Activated T-helper 1 cell treated with Interleukin-2 at 50 U/mL for 16 hours (primary cell): ENCODE data around the gene TSPAN10.

Source experiments
- DNase-seq: peaks from one replicate; pipeline ENCODE4 v3.0.0-alpha.2; 2020; ENCODE audit warnings: low read depth

The TSPAN10 gene

DNA sequence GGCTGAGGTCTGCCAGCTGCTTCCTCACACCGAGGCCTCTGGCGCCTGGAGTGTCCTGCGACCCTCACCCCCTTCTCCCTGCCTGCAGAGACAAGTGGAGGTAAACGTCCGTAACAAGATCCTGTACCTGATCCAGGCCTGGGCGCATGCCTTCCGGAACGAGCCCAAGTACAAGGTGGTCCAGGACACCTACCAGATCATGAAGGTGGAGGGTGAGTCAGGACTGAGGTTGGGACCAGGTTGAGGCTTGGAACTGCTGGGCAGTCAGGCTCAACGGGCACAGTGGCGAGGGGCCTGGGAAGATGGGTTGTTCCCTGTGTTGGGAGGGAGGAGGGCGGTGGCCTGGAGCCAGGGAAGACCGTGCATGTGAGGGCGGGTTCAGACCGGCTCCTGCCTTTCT lies 51.6 kb downstream of the TSPAN10 start:
- no peak for DNase-seq

DNA sequence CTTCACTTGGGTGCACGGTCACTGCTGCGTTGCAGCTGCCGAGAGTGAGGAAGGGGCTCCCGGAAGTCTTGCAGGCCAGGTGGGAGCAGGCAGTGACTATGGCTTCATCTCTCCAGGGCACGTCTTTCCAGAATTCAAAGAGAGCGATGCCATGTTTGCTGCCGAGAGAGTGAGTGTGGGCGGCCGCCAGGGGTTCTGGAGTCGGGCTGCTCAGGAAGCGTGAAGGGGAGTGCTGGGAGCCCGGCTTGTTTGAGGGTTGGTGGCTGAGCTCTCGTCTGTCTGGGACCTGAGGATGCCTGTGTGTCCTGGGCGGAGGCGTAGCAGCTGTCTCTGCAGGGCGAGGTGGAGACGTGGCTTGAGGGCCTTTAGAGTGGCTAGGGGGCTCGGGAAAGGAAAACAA lies 53.1 kb downstream of the TSPAN10 start:
- no peak for DNase-seq

DNA sequence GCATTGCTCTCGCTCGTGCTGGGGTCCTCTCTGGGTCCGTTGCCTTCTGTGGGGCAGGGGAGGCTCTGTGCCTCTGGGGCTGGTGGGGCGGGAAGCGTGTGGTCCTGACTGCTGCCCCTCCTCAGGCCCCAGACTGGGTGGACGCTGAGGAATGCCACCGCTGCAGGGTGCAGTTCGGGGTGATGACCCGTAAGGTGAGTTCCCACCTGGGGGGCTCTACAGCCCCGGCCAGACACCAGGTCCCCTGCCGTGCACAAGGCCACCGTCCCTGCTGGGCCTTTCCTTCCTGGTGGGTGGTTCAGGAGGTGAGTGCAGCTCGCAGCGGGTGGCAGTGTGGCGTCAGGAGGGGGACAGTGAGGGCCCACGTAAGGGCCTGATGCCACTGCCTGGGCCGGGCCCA lies 53.6 kb downstream of the TSPAN10 start:
- DNase-seq, result no peak

GRCh38 chr17:81691196-81691595 lies 54.2 kb downstream of the TSPAN10 start:
- DNase-seq, result no peak

- no peak for DNase-seq
These were observed 54.6 kb downstream of the TSPAN10 start for GRCh38 chr17:81691608-81692007.

GRCh38 chr17:81693509-81694210 lies 56.7 kb downstream of the TSPAN10 start:
- no peak for DNase-seq

DNA sequence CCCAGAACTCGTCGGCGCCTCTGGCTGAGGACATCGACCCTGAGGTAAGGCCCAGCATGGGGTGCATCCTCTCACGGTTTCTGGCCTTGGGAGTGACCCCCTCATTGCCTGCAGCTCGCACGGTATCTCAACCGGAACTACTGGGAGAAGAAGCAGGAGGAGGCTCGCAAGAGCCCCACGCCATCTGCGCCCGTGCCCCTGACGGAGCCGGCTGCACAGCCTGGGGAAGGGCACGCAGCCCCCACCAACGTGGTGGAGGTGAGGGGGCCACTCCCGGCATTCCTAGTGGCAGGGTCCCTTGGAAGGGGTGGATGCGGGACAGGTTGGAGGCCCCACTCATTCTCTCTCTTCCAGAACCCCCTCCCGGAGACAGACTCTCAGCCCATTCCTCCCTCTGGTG lies 57.8 kb downstream of the TSPAN10 start:
- DNase-seq, result no peak

GRCh38 chr17:81695211-81695610 lies 58.2 kb downstream of the TSPAN10 start:
- DNase-seq, result no peak

- no peak for DNase-seq
These were observed 58.8 kb downstream of the TSPAN10 start for GRCh38 chr17:81695801-81696200.

DNA sequence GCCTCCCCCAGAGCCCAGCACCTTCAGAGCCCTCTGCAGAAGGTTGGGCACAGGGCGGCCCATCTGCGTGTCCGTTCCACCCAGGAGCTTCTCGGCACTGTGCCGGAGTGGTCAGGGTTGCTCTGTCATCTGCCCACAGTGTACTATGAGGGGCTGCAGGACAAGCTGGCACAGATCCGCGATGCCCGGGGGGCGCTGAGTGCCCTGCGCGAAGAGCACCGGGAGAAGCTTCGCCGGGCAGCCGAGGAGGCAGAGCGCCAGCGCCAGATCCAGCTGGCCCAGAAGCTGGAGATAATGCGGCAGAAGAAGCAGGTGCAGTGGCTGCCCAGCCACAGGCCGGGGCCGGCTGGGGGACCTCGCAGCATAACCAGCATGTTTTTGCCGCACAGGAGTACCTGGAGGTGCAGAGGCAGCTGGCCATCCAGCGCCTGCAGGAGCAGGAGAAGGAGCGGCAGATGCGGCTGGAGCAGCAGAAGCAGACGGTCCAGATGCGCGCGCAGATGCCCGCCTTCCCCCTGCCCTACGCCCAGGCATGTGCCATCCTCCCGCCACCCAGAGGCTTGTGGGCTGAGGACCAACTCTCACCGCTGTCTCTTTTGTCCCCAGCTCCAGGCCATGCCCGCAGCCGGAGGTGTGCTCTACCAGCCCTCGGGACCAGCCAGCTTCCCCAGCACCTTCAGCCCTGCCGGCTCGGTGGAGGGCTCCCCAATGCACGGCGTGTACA lies 59.4 kb downstream of the TSPAN10 start:
- DNase-seq, result no peak

DNA sequence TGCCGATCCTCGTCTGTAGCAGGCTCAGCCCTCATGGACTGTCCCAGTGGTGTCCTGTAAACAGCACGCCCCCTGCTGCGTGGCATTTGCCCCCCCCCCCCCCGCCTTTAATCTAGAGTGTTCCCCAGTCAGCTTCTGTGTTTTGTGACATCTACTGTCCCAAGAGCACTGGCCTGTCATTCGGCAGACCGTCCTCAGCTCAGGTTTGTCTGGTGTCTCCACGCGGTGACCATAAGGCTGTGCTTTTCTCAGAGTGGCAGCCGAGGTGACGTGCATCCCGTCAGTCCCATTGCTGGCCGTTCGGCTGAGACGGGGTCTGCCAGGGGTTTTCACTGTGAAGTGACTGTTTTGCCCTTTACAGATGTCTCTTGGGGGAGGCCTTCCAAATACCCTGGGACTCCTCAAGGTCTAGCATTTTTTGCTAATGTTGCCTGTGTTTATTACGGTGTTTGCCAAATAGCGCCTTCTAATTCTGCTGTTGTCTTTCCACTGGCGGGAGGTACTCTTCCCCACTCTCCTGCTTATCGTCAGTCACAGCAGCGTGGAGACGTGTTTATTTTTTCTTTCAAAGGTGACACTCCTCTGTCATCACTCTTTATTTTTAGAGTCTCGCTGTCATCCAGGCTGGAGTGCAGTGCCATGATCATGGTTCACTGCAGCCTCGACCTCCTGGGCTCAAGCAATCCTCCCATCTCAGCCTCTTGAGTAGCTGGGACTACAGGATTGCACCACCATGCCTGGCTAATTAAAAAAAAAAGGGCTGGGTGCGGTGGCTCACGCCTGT lies 60.5 kb downstream of the TSPAN10 start:
- DNase-seq, result no peak
